ENCODE data around the gene KRT13.

GRCh38 chr17:41544935-41545334 is 39.5 kb upstream of the KRT13 start:
- TF ChIP-seq CTCF (IDR thresholded peaks at IDR 0.05), result no peak
- TF ChIP-seq ZFX (IDR thresholded peaks at IDR 0.05; ENCODE audit: borderline replicate concordance), result no peak
